ENCODE results near the gene CRTC3.

DNA sequence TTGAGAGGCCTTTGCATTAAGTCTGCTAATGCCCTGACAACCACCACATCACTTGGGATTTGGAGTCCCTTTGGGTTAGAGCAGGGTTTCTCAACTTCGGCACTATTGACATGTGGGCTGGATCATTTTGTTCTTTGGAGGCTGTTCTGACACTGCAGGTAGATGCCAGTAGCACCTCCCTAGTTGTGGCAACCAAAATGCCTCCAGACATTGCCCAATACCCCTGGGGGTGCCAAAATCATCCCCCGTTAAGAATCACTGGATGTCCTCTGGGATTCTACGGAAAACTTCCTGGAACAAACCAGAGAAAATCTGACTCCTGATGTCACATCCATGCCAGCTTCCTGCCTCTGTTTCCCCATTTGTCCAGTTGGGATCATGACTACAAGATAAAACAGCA lies 150.2 kb downstream of the CRTC3 start:
- TF ChIP-seq, protein P1, sequence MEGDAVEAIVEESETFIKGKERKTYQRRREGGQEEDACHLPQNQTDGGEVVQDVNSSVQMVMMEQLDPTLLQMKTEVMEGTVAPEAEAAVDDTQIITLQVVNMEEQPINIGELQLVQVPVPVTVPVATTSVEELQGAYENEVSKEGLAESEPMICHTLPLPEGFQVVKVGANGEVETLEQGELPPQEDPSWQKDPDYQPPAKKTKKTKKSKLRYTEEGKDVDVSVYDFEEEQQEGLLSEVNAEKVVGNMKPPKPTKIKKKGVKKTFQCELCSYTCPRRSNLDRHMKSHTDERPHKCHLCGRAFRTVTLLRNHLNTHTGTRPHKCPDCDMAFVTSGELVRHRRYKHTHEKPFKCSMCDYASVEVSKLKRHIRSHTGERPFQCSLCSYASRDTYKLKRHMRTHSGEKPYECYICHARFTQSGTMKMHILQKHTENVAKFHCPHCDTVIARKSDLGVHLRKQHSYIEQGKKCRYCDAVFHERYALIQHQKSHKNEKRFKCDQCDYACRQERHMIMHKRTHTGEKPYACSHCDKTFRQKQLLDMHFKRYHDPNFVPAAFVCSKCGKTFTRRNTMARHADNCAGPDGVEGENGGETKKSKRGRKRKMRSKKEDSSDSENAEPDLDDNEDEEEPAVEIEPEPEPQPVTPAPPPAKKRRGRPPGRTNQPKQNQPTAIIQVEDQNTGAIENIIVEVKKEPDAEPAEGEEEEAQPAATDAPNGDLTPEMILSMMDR (conservative IDR thresholded peaks at IDR 0.05; ENCODE audit: low read length), result no peak
- no peak for TF ChIP-seq EZH2phosphoT487 (IDR thresholded peaks at IDR 0.05; ENCODE audit: borderline replicate concordance)
